ENCODE results near the gene NPFFR1. TPM values are rescaled to one million over a fixed set of nuclear protein-coding genes. Genes with fewer than 3 reads are reported as not detected.

NPFFR1 gene
- total RNA-seq, 4 donors from 2014 or later: 0.19 to 0.32 TPM; not detected in 2

DNA sequence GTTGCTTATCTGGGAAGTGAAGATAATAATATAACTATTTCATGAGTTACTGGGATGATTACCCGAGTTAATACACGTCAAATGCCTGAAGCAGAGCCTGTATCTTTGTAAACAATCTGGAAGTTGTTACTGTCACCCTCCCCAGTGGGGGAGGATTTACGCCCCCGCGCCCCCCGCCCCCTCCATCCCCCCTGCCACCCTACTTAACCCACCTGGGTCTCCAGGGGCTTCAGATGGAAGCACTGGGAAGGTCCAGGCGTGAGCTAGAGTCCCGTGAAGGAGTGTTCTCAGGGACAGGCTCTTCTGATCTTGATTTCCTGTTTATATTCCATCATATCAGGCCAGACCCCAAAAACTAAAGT lies 49.9 kb downstream of the NPFFR1 start:
- Histone ChIP-seq H3K9me3 (no peaks in the 10 kb centered on the region), H3K36me3 (peaks cover 0 to 16% (median 0%) of the 10 kb centered on the region in 3 donors), H3K4me1 (peaks cover 4 to 45% (median 14%) of the 10 kb centered on the region in 3 donors), H3K4me3 (peak overlapping the region; percentile 64 to 85 (median 80)), H3K27ac (peak overlapping the region; percentile 88 to 89 (median 89)), H3K27me3 (no peaks in the 10 kb centered on the region)
- WGBS, 2 donors: 2 to 17% methylated on average over 7 to 8 of the region's 8 CpGs
- intact Hi-C loops (cut with DNase I): no loop called here
- no peak for TF ChIP-seq POLR2A (IDR thresholded peaks at IDR 0.05)
- TF ChIP-seq, protein P1, sequence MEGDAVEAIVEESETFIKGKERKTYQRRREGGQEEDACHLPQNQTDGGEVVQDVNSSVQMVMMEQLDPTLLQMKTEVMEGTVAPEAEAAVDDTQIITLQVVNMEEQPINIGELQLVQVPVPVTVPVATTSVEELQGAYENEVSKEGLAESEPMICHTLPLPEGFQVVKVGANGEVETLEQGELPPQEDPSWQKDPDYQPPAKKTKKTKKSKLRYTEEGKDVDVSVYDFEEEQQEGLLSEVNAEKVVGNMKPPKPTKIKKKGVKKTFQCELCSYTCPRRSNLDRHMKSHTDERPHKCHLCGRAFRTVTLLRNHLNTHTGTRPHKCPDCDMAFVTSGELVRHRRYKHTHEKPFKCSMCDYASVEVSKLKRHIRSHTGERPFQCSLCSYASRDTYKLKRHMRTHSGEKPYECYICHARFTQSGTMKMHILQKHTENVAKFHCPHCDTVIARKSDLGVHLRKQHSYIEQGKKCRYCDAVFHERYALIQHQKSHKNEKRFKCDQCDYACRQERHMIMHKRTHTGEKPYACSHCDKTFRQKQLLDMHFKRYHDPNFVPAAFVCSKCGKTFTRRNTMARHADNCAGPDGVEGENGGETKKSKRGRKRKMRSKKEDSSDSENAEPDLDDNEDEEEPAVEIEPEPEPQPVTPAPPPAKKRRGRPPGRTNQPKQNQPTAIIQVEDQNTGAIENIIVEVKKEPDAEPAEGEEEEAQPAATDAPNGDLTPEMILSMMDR (IDR thresholded peaks at IDR 0.05): no peak
- DNase-seq: no peak

DNA sequence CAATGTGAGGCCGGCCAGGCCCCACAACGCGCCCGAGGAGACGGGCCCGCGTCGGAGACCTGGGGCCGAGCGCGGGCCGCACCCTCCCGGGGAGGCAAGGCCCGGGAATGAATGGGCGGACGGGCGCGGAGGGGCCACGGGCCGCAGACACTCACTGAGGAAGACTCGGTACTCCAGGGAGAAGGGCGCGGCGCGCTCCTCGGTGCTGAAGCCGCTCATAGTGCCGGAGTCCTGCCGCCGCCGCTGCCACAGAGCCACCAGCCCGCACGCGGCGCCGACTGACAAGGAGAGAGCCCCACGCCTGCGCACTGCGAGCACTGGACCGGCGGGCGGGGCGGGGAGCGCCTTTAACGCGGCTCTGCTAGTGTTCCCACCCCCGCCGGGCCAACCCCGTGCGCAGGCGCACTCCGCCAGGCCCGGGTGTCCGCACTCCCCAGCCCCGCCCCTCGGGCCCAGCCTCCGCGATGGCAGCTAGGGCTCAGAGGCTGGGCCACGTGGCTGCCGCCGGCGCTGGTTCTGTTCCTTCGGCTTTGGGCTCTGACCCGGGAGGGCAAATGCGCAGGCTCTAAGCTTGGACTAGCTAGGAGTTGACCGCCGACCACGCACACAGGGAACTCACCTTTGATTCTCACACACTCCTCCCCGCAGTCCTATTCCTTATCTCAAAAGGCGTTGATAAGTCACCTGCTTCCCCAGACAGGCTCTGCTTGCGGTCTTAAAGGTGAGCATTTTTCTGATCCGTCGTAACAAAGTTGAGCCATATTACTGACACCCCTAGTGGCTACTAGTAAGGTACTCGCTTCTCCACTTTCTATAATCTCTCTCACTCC lies 50.5 kb downstream of the NPFFR1 start, which contains the start of gene PPA1:
PPA1 (minus strand) TSS at position 321 of the 830 bp plus-strand sequence; CDS start at position 219, 102 bp downstream.
- DNase-seq: peak; percentile 85
- intact Hi-C loops (cut with DNase I): no loop called here
- WGBS, 2 donors: 0 to 1% methylated on average over 10 to 11 of the region's 74 CpGs
- H3K4me1 ChIP-seq: peaks cover 4 to 51% (median 19%) of the 10 kb centered on the region in 3 donors
- H3K9me3 ChIP-seq: no peaks in the 10 kb centered on the region
- peaks cover 0 to 17% (median 0%) of the 10 kb centered on the region in 3 donors for H3K36me3 ChIP-seq
- H3K4me3 ChIP-seq: peak within 1 kb of the TSS; percentile 64 to 85 (median 80)
- H3K27me3 ChIP-seq: no peaks in the 10 kb centered on the region
- peak in 3 of 4 donors; percentile 67 to 96 (median 95) for TF ChIP-seq POLR2A (IDR thresholded peaks at IDR 0.05)
- TF ChIP-seq, protein P1 (IDR thresholded peaks at IDR 0.05): peak in 4 of 6 experiments; percentile 19 to 23 (median 21)
- peak within 1 kb of the TSS; percentile 88 to 89 (median 89) for H3K27ac ChIP-seq

DNA sequence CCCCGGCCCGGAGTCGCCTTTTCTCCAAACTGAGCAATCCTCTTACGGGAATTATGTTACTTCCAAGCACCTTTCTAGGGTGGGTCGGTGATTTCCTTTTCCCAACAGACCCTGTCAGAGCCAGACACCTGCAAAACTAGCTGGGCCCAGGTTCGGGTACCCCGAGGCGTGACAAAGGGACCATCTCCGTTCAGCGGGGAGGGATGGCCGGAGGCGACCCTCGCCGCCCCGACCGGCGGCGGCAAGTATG lies 51.0 kb downstream of the NPFFR1 start:
- DNase-seq: no peak
- WGBS, 2 donors: 0% methylated on average over 1 to 3 of the region's 18 CpGs
- H3K27ac ChIP-seq: peak overlapping the region; percentile 88 to 89 (median 89)
- peak overlapping the region; percentile 64 to 85 (median 80) for H3K4me3 ChIP-seq
- H3K27me3 ChIP-seq: no peaks in the 10 kb centered on the region
- H3K4me1 ChIP-seq: peaks cover 4 to 57% (median 23%) of the 10 kb centered on the region in 3 donors
- TF ChIP-seq, protein P1 (IDR thresholded peaks at IDR 0.05): no peak
- TF ChIP-seq POLR2A (IDR thresholded peaks at IDR 0.05): no peak
- peaks cover 0 to 17% (median 0%) of the 10 kb centered on the region in 3 donors for H3K36me3 ChIP-seq
- intact Hi-C loops (cut with DNase I): no loop called here
- H3K9me3 ChIP-seq: no peaks in the 10 kb centered on the region

DNA sequence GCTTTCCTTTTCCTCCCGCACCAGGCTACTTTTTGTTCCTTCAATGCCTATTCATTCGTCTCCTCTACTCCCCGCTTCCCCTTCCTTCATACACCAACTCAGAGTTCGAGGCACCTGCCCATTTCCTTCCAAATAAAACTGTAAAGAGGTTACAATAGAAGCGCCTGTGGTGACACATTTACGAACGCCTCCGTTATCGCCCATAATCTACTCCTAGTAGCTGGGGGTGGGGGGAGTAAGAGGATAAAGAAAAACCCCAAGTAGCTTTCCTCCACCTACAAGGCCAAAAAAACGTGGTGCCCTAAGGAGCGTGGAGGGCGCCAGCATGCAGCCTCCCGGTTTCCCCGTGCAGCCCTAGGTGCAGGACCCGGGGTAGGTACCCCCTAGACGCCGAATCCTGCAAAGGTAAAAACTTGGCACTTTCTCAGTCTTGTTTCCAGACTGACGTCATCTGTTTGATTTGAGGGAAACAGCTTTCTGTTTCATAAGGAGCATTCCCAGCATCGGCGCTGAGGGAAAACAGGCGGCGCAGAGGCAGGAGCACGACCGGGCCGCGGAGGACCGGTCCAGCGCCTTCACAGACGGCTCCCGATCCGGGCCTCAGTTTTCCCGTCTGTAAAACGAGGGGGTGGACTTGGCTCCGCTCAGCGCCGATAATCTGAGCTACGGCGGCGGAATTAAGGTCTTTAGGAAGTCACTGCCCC lies 51.5 kb downstream of the NPFFR1 start:
- Histone ChIP-seq H3K4me1 (peaks cover 4 to 62% (median 23%) of the 10 kb centered on the region in 3 donors), H3K27ac (peak overlapping the region; percentile 88 to 89 (median 89)), H3K4me3 (peak overlapping the region; percentile 64 to 85 (median 80)), H3K36me3 (peaks cover 0 to 17% (median 0%) of the 10 kb centered on the region in 3 donors), H3K9me3 (no peaks in the 10 kb centered on the region), H3K27me3 (no peaks in the 10 kb centered on the region)
- WGBS, 2 donors: 2 to 5% methylated on average over 20 to 36 of the region's 39 CpGs
- intact Hi-C loops (cut with DNase I): no loop called here
- TF ChIP-seq, protein P1 (IDR thresholded peaks at IDR 0.05): no peak
- TF ChIP-seq POLR2A (IDR thresholded peaks at IDR 0.05): peak in 3 of 4 donors; percentile 4 to 33 (median 33)
- no peak for DNase-seq

DNA sequence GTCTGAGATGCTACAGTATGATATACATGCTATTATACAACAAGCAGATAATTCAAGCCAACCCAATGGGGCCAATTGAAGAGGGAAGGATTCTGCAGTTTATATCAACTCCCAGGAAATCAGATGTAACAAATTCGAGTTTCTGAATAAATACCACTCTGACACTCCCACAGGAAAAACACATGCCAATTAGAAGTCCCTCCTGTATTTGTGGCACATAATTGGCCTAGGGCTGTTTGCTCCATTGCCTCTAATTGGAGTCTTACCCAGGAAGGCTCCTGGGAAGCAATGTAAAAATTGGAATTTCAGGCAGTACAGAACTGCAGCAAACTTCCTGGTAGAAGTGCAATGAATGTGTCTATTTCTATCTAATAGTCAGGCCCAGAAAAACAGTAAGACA lies 55.3 kb downstream of the NPFFR1 start:
- Histone ChIP-seq H3K36me3 (peaks cover 0 to 29% (median 0%) of the 10 kb centered on the region in 3 donors), H3K9me3 (no peaks in the 10 kb centered on the region), H3K4me1 (peaks cover 0 to 58% (median 19%) of the 10 kb centered on the region in 3 donors), H3K27ac (peak overlapping the region; percentile 5 to 78 (median 66)), H3K27me3 (no peaks in the 10 kb centered on the region), H3K4me3 (no peak overlapping the region)
- no peak for TF ChIP-seq POLR2A (IDR thresholded peaks at IDR 0.05)
- TF ChIP-seq, protein P1 (IDR thresholded peaks at IDR 0.05): no peak
- 8 to 37% methylated on average over 1 of the region's 1 CpG for WGBS, 2 donors
- intact Hi-C loops (cut with DNase I): loop anchor here (5.0 kb wide), 1 partner anchor 134 kb away; no protein-coding TSS in a partner anchor
- no peak for DNase-seq

Data from esophagus squamous epithelium (tissue), 5 donors.